Measurements from ENCODE around the gene WDR93.

DNA sequence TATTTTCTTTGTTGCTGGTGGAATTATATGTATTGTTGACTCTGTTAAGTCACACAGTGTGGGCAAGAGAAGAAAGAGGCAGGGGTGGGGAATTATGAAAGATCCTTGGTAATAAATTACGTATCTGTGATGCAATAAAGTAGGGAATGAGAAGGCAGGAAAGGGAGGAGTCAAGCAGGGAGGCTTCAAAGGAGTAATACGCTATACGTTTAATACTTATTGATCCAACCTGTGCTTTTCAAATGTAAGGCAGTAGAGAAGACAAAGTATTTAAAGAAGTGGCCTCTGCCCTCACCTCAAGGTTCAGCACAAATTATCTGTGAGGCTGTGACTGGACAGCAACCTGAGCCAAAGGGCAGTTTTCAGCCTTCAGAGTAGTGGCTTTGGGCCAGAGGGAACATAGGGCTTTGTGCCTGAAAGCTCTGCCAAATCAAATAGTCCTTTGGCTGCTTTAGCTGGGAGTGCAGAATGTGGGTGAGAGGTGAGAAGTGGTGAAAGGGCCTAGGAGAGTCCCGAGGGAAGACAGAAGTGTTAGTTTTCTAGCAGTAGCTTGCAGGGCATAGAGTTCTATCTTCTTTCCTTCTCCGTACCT is 10.2 kb upstream of the WDR93 start:
- no peak for TF ChIP-seq POLR2A (IDR thresholded peaks at IDR 0.05)
- TF ChIP-seq, protein P1, sequence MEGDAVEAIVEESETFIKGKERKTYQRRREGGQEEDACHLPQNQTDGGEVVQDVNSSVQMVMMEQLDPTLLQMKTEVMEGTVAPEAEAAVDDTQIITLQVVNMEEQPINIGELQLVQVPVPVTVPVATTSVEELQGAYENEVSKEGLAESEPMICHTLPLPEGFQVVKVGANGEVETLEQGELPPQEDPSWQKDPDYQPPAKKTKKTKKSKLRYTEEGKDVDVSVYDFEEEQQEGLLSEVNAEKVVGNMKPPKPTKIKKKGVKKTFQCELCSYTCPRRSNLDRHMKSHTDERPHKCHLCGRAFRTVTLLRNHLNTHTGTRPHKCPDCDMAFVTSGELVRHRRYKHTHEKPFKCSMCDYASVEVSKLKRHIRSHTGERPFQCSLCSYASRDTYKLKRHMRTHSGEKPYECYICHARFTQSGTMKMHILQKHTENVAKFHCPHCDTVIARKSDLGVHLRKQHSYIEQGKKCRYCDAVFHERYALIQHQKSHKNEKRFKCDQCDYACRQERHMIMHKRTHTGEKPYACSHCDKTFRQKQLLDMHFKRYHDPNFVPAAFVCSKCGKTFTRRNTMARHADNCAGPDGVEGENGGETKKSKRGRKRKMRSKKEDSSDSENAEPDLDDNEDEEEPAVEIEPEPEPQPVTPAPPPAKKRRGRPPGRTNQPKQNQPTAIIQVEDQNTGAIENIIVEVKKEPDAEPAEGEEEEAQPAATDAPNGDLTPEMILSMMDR (IDR thresholded peaks at IDR 0.05), result no peak
